ENCODE results near the gene CRKL. TPM values are rescaled to one million over a fixed set of nuclear protein-coding genes. Genes with fewer than 3 reads are reported as not detected.

Gene CRKL
- total RNA-seq, 1 experiment from 2014 or later = 45.8 TPM

DNA sequence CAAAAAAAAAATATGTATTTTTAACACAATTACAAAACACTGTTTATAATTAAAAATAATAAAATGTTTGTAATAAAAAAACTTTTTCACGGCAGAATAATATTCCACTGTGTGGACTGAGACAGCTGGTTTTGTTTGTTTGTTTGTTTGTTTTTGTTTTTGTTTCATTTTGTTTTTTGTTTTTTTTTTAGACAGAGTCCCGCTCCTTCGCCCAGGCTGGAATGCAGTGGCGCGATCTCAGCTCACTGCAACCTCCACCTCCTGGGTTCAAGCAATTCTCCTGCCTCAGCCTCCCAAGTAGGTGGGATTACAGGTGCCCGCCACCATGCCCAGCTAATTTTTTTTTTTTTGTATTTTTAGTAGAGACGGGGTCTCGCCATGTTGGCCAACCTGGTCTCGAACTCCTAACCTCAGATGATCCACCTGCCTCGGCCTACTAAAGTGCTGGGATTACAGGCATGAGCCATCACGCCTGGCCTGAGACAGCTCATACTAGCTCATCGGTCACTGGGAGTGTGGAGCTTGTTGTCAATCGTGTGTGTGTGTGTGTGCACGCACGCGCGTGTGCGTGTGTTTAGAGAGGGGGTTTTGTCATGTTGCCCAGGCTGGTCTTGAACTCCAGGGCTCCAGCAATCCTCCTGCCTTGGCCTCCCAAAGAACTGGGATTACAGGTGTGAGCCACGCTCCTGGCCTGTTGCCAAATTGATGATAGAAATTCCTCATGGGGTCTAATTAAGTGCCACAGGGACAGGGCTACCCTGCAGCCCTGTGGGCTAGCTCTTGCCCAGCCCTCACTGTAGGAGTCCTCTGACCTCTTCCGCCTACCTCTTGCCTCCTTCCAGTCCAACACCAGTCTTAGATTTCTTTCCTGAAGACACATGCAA, 42.6 kb downstream of the CRKL start:
- TF ChIP-seq CTCF (conservative IDR thresholded peaks at IDR 0.05) = no peak
- no peak for TF ChIP-seq EZH2 (IDR thresholded peaks at IDR 0.05; ENCODE audit: low read depth)
- H3K27me3 ChIP-seq (ENCODE audit: insufficient read depth, low read depth) = no peaks in the 10 kb centered on the region
- no peak for DNase-seq
- ChIA-PET POLR2A (ENCODE audit: unreplicated experiment) (interaction anchor here (0.6 kb wide), 1 partner anchor 13 kb away, joined by 8 read pairs; no protein-coding TSS in a partner anchor), CTCF (interaction anchor here (0.7 to 1.0 kb wide), 2 partner anchors 10 to 22 kb away, joined by 3 read pairs; partner anchors contain the start of gene LZTR1)
- no peak overlapping the region for H2AFZ ChIP-seq
- peaks cover 9% of the 10 kb centered on the region; the same call in 1 of the 2 replicates for H3K4me1 ChIP-seq (replicated peaks; ENCODE audit: insufficient read depth)
- no TSS peak for BruUV-seq (replicated peaks)
- H3K9me2 ChIP-seq (ENCODE audit: insufficient read depth) = no peaks in the 10 kb centered on the region
- no peak overlapping the region for H3K4me2 ChIP-seq
- no peaks in the 10 kb centered on the region for H3K36me3 ChIP-seq (ENCODE audit: low read depth)
- H3K4me3 ChIP-seq = no peak overlapping the region
- H4K20me1 ChIP-seq (ENCODE audit: insufficient read depth) = no peaks in the 10 kb centered on the region; the same call in 1 of the 2 replicates
- no peak overlapping the region for H3K27ac ChIP-seq
- H3F3A ChIP-seq (ENCODE audit: insufficient read depth, low read depth) = peaks cover 12% of the 10 kb centered on the region
- H3K79me2 ChIP-seq (ENCODE audit: low read depth) = no peaks in the 10 kb centered on the region
- H3K9me3 ChIP-seq (ENCODE audit: insufficient read depth, low read depth) = no peaks in the 10 kb centered on the region
- intact Hi-C loops (cut with micrococcal nuclease; ENCODE audit: unreplicated experiment) = loop anchor here (5.0 kb wide), 1 partner anchor 43 kb away; the partner anchor contains the start of gene CRKL

- H3K27me3 ChIP-seq (ENCODE audit: insufficient read depth, low read depth) = no peaks in the 10 kb centered on the region
- no peaks in the 10 kb centered on the region for H3K36me3 ChIP-seq (ENCODE audit: low read depth)
- CTCF ChIA-PET = no interaction called here
- H3K27ac ChIP-seq = no peak overlapping the region
- H3K4me1 ChIP-seq (replicated peaks; ENCODE audit: insufficient read depth) = peaks cover 7% of the 10 kb centered on the region; the same call in 1 of the 2 replicates
- H4K20me1 ChIP-seq (ENCODE audit: insufficient read depth) = no peaks in the 10 kb centered on the region; the same call in 1 of the 2 replicates
- no peak for TF ChIP-seq EZH2 (IDR thresholded peaks at IDR 0.05; ENCODE audit: low read depth)
- TF ChIP-seq CTCF (conservative IDR thresholded peaks at IDR 0.05) = no peak
- no TSS peak for BruUV-seq (replicated peaks)
- H3K9me3 ChIP-seq (ENCODE audit: insufficient read depth, low read depth) = no peaks in the 10 kb centered on the region
- DNase-seq = no peak
- no peak overlapping the region for H3K4me2 ChIP-seq
- no peaks in the 10 kb centered on the region for H3K9me2 ChIP-seq (ENCODE audit: insufficient read depth)
- intact Hi-C loops (cut with micrococcal nuclease; ENCODE audit: unreplicated experiment) = no loop called here
- POLR2A ChIA-PET (ENCODE audit: unreplicated experiment) = interaction anchor here (0.6 kb wide), 1 partner anchor 12 kb away, joined by 8 read pairs; no protein-coding TSS in a partner anchor
- no peak overlapping the region for H3K4me3 ChIP-seq
- H3K79me2 ChIP-seq (ENCODE audit: low read depth) = no peaks in the 10 kb centered on the region
- peaks cover 10% of the 10 kb centered on the region for H3F3A ChIP-seq (ENCODE audit: insufficient read depth, low read depth)
- no peak overlapping the region for H2AFZ ChIP-seq
Measured at GRCh38 chr22:20960609-20961008, 43.4 kb downstream of the CRKL start.

DNA sequence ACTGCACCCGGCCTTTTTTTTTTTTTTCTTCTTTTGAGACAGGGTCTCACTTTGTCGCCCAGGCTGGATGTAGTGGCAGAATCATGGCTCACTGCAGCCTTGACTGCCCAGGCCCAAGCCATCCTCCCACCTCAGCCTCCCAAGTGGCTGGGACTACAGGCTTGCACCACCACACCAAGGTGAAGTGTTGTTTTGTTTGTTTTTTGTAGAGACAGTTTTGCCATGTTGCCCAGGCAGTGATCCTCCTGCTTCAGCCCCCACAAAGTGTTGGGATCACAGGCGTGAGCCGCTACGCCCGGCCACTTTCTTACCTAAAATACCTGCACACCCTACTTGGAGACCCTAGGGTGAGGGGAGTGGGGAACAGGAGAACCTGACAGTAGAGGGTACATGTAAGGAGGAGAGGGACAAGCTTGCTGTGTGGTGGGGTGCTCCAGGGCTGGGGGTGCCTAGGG, 45.3 kb downstream of the CRKL start:
- intact Hi-C loops (cut with micrococcal nuclease; ENCODE audit: unreplicated experiment) = no loop called here
- Histone ChIP-seq H3K4me1 (replicated peaks; ENCODE audit: insufficient read depth) (no peaks in the 10 kb centered on the region), H3K4me2 (no peak overlapping the region), H3K27me3 (ENCODE audit: insufficient read depth, low read depth) (no peaks in the 10 kb centered on the region), H3K4me3 (no peak overlapping the region), H3K9me2 (ENCODE audit: insufficient read depth) (no peaks in the 10 kb centered on the region), H3K79me2 (ENCODE audit: low read depth) (no peaks in the 10 kb centered on the region), H2AFZ (no peak overlapping the region), H3F3A (ENCODE audit: insufficient read depth, low read depth) (peaks cover 3% of the 10 kb centered on the region; the same call in 1 of the 2 replicates), H4K20me1 (ENCODE audit: insufficient read depth) (no peaks in the 10 kb centered on the region), H3K27ac (no peak overlapping the region), H3K36me3 (ENCODE audit: low read depth) (no peaks in the 10 kb centered on the region), H3K9me3 (ENCODE audit: insufficient read depth, low read depth) (no peaks in the 10 kb centered on the region)
- DNase-seq = no peak
- TF ChIP-seq EZH2 (IDR thresholded peaks at IDR 0.05; ENCODE audit: low read depth) (no peak), CTCF (conservative IDR thresholded peaks at IDR 0.05) (no peak)
- BruUV-seq (replicated peaks) = no TSS peak
- ChIA-PET POLR2A (ENCODE audit: unreplicated experiment) (no interaction called here), CTCF (no interaction called here)

Measured in PC-9 (cell line).